ENCODE measurements around the gene ING2. TPM values are rescaled to one million over a fixed set of nuclear protein-coding genes. Genes with fewer than 3 reads are reported as not detected.

ING2 gene
- total RNA-seq, 8 experiments from 2014 or later = 6.9 to 19.6 (median 12.5) TPM

DNA sequence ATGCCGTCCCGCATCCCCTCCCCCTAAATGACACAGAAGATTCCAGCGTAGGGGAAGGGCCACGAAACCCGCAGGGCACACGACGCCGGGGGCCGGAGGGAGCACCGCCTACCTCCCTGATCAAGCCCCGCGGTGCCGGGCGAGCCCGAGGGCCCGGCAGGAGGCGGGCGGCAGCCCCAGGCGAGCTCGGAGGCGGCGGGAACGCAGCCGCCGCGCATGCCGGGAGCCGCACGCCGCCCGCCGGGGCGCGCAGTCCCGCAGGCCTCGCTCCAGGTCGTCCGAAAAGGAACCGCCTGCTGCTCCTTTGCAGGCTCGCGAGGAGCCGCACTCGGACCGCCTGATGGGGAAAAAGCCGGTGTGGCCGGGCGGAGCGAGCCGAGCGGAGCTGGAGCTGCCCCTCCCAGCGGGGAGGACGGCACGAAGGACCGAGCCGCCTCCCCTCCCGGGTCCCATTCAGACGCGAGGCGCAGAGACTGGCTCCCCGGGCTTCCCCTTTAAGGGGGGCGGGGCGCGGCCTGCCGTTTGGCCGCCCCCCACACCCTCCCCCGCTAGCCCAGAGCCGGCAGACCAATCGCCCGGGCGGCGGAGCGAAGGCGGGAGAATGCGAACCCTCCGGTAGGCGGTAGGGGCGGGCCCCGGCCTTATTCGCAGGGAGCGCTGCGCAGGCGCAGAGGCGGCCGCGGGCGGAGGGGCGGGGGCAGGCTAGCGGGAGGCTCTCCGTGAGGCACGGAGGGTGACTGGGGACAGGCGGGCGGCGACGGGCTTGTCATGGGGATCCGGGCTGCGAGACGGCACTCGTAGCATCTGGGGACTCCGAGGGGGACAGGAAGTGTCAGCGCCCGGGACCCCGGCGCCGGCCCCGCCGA is 561 bp upstream of the ING2 start:
- peak; percentile 69 to 85 (median 80) for ATAC-seq (replicated peaks in 6 of 8)
- Histone ChIP-seq H3K27ac (peak overlapping the region; percentile 97 to 98), H3K4me1 (replicated peaks in 1 of 2) (peaks cover 3 to 7% of the 10 kb centered on the region in 2 donors), H3K4me3 (peak overlapping the region; percentile 66 to 95 (median 84))
- WGBS, 10 experiments = 0 to 2% (median 0%) methylated on average over 1 to 34 of the region's 106 CpGs; no CpG with 5 or more reads in 7 of the 10 experiments
- in situ Hi-C loops (cut with MboI; ENCODE audit: low pct_unique_long_range_greater_than_20kb in 2 of 9, low sequenced_read_pairs in 9 of 9, unreplicated experiment in 9 of 9) = no loop called here

DNA sequence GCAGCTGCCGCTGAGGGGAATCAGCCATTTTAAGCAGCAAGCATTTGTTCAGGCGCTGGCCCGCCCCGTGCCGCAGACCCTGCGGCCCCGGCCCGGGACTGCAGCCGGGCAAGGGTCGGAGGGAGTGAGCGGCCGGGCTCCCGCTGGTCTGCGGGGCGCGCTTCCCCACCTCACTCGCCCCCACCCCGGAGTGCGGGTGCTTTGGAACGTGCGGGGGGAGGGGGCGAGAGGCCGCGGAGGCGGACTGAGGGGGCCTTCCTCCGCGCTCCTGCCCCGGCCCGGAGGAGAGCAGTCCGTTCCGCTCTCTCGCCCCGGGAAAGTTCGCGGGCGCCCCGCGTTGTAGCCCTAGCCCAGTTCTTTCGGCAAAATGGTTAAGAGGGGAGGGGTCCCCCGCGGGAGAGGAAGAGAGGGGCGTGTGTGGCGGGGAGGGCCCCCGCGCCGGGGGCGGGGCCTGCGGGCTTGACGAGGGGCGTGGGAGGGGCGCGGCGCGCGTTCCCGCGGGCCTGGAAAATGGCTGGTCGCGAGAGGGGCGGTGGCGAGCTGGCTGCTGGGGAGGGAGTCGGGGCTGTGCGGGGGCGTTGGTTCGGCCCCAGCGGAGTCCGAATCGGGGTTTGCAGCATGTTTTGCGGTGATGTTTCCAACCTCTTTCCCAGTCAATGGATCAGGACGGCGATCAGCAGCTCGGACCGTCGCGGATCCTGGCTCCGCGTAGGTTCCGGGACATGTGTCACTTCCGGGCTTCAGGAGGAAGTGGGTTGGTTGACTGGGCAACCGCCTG is 942 bp downstream of the ING2 start:
- peak overlapping the region; percentile 66 to 95 (median 84) for H3K4me3 ChIP-seq
- in situ Hi-C loops (cut with MboI; ENCODE audit: low pct_unique_long_range_greater_than_20kb in 2 of 9, low sequenced_read_pairs in 9 of 9, unreplicated experiment in 9 of 9) = no loop called here
- WGBS, 10 experiments = 0 to 3% methylated on average over 5 to 6 of the region's 80 CpGs; no CpG with 5 or more reads in 8 of the 10 experiments

DNA sequence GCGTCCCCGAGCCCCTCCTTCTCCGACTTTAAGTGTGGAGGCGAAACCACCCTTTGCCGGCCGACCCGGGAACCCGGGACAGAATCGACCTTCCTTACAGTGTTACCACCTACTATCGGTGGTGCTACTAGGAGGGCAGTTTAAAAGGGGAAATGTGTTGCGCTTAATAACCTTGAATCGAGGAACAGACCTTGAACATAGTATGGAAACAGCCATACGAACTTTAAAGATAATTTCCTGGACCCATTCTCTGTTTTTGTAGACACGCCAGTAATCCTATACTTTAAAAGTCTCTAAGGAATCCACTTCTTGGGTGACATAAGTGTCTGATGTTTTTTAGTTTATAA is 1.5 kb downstream of the ING2 start:
- Histone ChIP-seq H3K4me1 (replicated peaks in 1 of 2) (peaks cover 3 to 7% of the 10 kb centered on the region in 2 donors), H3K27ac (peak overlapping the region; percentile 97 to 98), H3K4me3 (peak overlapping the region; percentile 66 to 95 (median 84))
- ATAC-seq (replicated peaks in 6 of 8) = no peak
- in situ Hi-C loops (cut with MboI; ENCODE audit: low pct_unique_long_range_greater_than_20kb in 2 of 9, low sequenced_read_pairs in 9 of 9, unreplicated experiment in 9 of 9) = no loop called here
- 0 to 6% (median 1%) methylated on average over 2 to 14 of the region's 14 CpGs; no CpG with 5 or more reads in 4 of the 10 experiments for WGBS, 10 experiments

More for the DNA sequence above, 942 bp downstream of the ING2 start:
- ATAC-seq (replicated peaks in 6 of 8) = peak; percentile 32 to 46 (median 39)
- Histone ChIP-seq H3K27ac (peak overlapping the region; percentile 97 to 98), H3K4me1 (replicated peaks in 1 of 2) (peaks cover 3 to 7% of the 10 kb centered on the region in 2 donors)

DNA sequence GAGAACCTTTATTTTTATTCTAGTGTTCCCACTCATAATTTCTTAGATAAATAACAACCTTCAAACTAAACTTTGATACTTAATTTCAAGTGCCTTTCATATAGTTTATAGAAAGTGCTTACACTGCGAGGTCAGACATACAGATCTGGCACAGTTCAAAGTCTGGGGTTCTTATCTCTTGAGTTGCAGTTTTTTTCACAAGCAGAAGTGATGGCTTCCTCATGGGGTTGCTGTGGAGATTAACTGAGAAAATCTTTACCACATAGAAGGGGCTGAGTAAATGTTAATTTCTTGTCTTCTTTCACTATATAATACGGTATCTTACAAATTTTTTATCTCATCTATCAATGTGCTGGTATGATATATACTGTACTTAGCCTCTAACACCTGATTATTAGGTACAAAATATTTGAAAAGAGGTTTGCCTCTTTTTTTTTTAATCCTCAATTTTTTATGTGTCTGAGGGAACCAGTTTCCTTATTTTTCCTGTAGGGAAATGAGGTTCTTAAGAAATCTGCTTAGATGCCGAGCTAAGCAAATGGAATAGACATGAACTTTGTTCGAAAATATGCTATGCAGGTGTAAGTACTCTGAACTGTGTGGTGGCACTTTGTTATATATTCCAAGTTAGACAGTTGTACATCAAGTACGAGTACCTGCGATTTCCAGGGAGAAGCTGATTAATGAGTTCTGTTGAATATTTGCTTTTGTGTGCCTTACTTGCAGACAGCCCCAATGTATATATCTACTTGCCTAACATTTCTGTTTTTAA is 3.3 kb downstream of the ING2 start:
- Histone ChIP-seq H3K27ac (no peak overlapping the region), H3K4me1 (replicated peaks in 1 of 2) (no peaks in the 10 kb centered on the region), H3K4me3 (no peak overlapping the region)
- WGBS, 10 experiments = 54 to 100% (median 90%) methylated on average over 1 to 6 of the region's 6 CpGs
- no peak for ATAC-seq (replicated peaks in 6 of 8)
- in situ Hi-C loops (cut with MboI; ENCODE audit: low pct_unique_long_range_greater_than_20kb in 2 of 9, low sequenced_read_pairs in 9 of 9, unreplicated experiment in 9 of 9) = no loop called here

DNA sequence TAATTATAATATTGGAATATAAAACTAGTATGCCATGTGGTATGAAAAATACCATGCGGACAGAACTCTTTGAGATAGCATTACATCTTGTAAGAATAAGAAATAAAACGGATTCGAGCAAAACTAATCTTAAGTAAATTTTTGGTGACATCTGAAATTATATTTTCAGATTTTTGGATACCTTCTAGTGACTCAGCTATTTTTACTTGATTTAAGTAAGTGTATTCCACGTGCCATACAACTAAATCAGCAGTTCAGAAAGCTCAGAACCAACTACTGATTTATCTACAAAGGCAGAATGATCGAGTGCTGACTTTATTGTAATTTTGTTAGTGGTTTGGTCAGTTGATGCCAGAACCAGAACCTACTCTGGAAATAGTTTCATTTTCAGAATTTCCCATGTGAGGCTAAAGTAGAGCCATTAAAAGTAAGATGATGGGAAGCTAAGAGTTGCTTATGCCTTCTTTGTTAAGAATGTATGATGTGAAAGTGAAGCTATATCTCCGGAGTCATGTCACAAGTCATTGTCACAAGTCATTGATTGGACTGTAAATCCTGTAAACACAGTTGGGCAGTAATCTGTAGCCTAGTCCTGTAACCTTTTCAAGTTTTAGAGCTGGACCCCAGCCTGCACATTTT is 4.0 kb downstream of the ING2 start:
- no peak overlapping the region for H3K4me3 ChIP-seq
- WGBS, 10 experiments = 32 to 100% (median 90%) methylated on average over 2 to 6 of the region's 6 CpGs; no CpG with 5 or more reads in 1 of the 10 experiments
- no peak for ATAC-seq (replicated peaks in 6 of 8)
- in situ Hi-C loops (cut with MboI; ENCODE audit: low pct_unique_long_range_greater_than_20kb in 2 of 9, low sequenced_read_pairs in 9 of 9, unreplicated experiment in 9 of 9) = no loop called here
- no peaks in the 10 kb centered on the region for H3K4me1 ChIP-seq (replicated peaks in 1 of 2)
- H3K27ac ChIP-seq = no peak overlapping the region

DNA sequence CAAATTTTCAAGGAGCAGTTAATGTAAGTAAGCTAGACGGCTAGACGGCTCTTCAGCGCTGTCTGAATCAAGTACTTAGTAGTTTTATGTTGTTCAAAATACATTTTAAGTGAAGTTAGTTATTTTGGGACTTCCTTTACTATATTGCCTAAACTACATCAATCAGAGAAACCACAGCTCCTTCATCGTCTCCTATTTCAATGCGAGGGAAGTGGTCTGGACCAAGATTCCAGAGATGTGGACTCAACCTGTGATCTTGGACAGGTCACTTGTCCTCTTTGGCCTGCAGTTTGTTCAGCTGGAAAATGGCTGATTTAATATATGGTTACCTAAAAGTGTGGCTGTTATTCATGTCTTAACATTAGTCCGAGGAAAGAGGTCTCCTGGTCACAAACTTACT is 10.6 kb downstream of the ING2 start:
- in situ Hi-C loops (cut with MboI; ENCODE audit: low pct_unique_long_range_greater_than_20kb in 2 of 9, low sequenced_read_pairs in 9 of 9, unreplicated experiment in 9 of 9) = no loop called here
- 87 to 100% (median 98%) methylated on average over 1 to 6 of the region's 6 CpGs; no CpG with 5 or more reads in 2 of the 10 experiments for WGBS, 10 experiments
- Histone ChIP-seq H3K4me1 (replicated peaks in 1 of 2) (no peaks in the 10 kb centered on the region), H3K4me3 (no peak overlapping the region), H3K27ac (no peak overlapping the region)
- no peak for ATAC-seq (replicated peaks in 6 of 8)

DNA sequence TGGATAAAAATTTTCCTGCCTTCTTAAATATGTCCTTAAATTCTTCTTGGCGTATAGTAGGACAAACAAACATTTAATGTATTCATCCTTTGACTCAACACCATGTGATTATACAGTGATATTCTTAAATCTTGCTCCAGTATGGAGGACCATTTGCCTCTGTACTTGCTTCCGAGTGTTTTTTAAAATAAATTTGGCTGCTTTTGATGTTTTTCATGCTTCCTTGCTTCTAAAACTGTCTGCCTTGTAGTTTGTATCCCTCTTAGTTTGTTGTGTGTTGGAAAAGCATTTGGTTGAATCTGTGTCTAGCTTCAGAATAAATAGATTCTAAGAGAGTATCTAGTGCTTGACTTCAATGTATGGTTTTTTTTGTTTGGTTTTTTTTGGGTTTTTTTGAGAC is 12.3 kb downstream of the ING2 start:
- no peaks in the 10 kb centered on the region for H3K4me1 ChIP-seq (replicated peaks in 1 of 2)
- no peak overlapping the region for H3K27ac ChIP-seq
- 56 to 100% (median 84%) methylated on average over 1 to 2 of the region's 2 CpGs for WGBS, 10 experiments
- H3K4me3 ChIP-seq = no peak overlapping the region
- in situ Hi-C loops (cut with MboI; ENCODE audit: low pct_unique_long_range_greater_than_20kb in 2 of 9, low sequenced_read_pairs in 9 of 9, unreplicated experiment in 9 of 9) = no loop called here
- ATAC-seq (replicated peaks in 6 of 8) = no peak

DNA sequence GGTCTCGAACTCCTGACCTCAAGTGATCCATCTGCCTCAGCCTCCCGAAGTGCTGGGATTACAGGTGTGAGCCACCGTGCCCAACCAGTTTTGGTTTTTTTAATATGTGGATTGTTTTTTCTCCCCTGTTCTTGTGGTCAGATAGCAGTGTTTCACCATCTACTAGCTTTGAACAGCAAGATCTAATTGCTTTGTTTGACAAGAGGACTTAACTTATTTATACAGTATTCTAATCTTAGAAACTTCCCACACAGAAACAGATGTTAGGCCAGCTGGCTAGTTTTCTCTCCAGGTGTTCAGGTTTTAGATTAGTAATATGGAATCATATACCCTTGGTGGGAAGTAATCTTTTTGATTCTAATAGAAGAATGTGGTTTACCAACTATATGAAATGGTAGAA is 12.9 kb downstream of the ING2 start:
- H3K4me3 ChIP-seq = no peak overlapping the region
- ATAC-seq (replicated peaks in 6 of 8) = no peak
- in situ Hi-C loops (cut with MboI; ENCODE audit: low pct_unique_long_range_greater_than_20kb in 2 of 9, low sequenced_read_pairs in 9 of 9, unreplicated experiment in 9 of 9) = no loop called here
- 89 to 100% (median 95%) methylated on average over 1 to 3 of the region's 3 CpGs; no CpG with 5 or more reads in 5 of the 10 experiments for WGBS, 10 experiments
- peaks cover 0 to 3% of the 10 kb centered on the region in 2 donors for H3K4me1 ChIP-seq (replicated peaks in 1 of 2)
- H3K27ac ChIP-seq = no peak overlapping the region

DNA sequence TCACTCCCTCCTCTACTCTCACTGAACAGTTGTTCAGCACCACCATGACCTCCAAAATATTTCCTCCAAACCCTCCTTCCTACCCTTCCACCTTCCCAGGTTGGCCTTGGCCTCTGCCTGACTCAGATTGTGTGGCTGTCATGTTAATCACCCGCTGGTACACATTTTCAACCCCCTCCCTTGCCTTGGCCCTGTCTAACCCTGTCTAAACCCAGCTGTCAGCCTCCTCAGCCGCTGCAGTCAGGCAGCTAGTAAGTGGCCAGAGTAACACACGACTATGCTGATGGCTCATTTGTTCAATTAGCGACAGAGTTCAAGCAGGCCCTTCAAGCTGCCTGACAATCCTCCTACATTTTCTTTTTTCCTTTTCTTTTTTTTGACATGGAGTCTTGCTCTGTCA is 18.0 kb downstream of the ING2 start:
- peaks cover 3 to 8% of the 10 kb centered on the region in 2 donors for H3K4me1 ChIP-seq (replicated peaks in 1 of 2)
- WGBS, 10 experiments = 0 to 100% (median 67%) methylated on average over 1 of the region's 4 CpGs; no CpG with 5 or more reads in 5 of the 10 experiments
- peak in 5 of 8 experiments; percentile 94 to 100 (median 100) for ATAC-seq (replicated peaks in 6 of 8)
- no peak overlapping the region for H3K4me3 ChIP-seq
- H3K27ac ChIP-seq = peak overlapping the region in 1 of 2 donors; percentile 50
- in situ Hi-C loops (cut with MboI; ENCODE audit: low pct_unique_long_range_greater_than_20kb in 2 of 9, low sequenced_read_pairs in 9 of 9, unreplicated experiment in 9 of 9) = no loop called here

DNA sequence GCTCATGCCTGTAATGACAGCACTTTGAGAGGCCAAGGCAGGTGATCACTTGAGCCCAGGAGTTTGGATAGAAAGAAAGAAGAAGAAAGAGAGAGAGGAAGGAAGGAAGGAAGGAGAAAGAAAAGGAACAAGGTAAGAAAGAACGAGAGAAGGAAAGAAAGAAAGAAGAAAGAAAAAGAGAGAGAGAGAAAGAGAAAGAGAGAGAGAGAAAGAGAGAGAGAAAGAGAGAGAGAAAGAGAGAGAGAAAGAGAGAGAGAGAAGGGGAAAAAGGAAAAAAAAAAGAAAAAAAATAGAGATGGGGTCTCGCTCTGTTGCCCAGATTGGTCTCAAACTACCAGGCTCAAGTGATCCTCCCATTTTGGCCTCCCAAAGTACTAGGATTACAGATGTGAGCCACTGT is 22.5 kb downstream of the ING2 start:
- Histone ChIP-seq H3K4me3 (no peak overlapping the region), H3K4me1 (replicated peaks in 1 of 2) (peaks cover 3 to 8% of the 10 kb centered on the region in 2 donors), H3K27ac (no peak overlapping the region)
- no peak for ATAC-seq (replicated peaks in 6 of 8)
- in situ Hi-C loops (cut with MboI; ENCODE audit: low pct_unique_long_range_greater_than_20kb in 2 of 9, low sequenced_read_pairs in 9 of 9, unreplicated experiment in 9 of 9) = no loop called here
- WGBS, 10 experiments = 0 to 80% (median 27%) methylated on average over 1 to 2 of the region's 2 CpGs

DNA sequence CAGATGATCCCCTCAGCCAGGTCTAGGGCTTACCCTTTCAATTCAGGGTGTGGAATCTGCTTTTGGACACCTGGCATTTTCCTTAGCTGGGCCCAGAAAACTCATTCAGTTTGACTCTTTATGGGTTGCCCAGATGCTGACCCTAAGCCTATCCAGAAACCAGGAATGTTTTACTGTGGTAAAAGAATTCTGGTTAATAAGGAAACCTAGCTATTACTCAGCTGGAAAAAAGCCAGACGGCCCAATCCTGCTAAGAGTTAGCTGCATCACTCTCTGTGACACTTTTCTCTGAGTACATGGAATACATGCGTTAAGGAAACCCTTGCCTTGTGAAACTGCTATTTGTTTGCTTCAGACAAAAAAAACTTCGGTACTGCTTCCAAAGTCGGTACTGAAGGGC is 28.0 kb downstream of the ING2 start:
- ATAC-seq (replicated peaks in 6 of 8) = no peak
- 20 to 93% (median 76%) methylated on average over 1 to 3 of the region's 4 CpGs; no CpG with 5 or more reads in 3 of the 10 experiments for WGBS, 10 experiments
- Histone ChIP-seq H3K4me3 (no peak overlapping the region), H3K4me1 (replicated peaks in 1 of 2) (no peaks in the 10 kb centered on the region), H3K27ac (no peak overlapping the region)
- in situ Hi-C loops (cut with MboI; ENCODE audit: low pct_unique_long_range_greater_than_20kb in 2 of 9, low sequenced_read_pairs in 9 of 9, unreplicated experiment in 9 of 9) = no loop called here

DNA sequence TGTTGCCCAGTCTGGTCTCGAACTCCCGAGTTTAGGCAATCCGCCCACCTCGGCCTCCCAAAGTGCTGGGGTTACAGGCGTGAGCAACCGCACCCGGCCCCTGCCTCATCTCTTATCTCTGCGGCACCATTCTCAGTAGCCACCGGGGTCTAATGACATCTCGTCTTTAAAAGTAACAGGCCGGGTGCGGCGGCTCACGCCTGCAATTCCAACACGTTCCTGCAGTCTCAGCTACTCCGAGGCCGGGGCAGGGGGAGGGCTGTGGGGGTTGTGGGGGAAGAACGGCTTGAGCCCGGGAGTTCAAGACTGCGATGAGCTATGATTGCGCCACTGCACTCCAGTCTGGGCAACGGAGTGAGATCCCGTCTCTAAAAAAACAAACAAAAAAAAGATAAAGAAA is 28.8 kb downstream of the ING2 start:
- ATAC-seq (replicated peaks in 6 of 8) = peak in 1 of 8 experiments; percentile 42
- Histone ChIP-seq H3K27ac (no peak overlapping the region), H3K4me3 (no peak overlapping the region), H3K4me1 (replicated peaks in 1 of 2) (no peaks in the 10 kb centered on the region)
- WGBS, 10 experiments = 80% methylated on average over 3 of the region's 23 CpGs; no CpG with 5 or more reads in 9 of the 10 experiments
- in situ Hi-C loops (cut with MboI; ENCODE audit: low pct_unique_long_range_greater_than_20kb in 2 of 9, low sequenced_read_pairs in 9 of 9, unreplicated experiment in 9 of 9) = no loop called here
